Neural cell (in vitro differentiated cells): ENCODE data around the gene BIRC6. TPM values are rescaled to one million over a fixed set of nuclear protein-coding genes. Genes with fewer than 3 reads are reported as not detected.

Experiments
- H2AFZ ChIP-seq: fragments of 200-600, 300-800 bp; sonication (generic), shearing (Covaris generic); 2 replicates; pipeline ENCODE4 v1.6.0; 2014; ENCODE audit warnings: low read depth, mild to moderate bottlenecking, antibody characterized with exemption, low read length, moderate library complexity
- H3F3A ChIP-seq: fragments of 200-600 bp; shearing (Covaris generic); 2 replicates; pipeline ENCODE4 v1.6.1; 2016; ENCODE audit warnings: mild to moderate bottlenecking, moderate library complexity, mixed read lengths, antibody characterized with exemption, low read length; ENCODE audit not compliant: insufficient read depth, poor library complexity, severe bottlenecking
- H3K27ac ChIP-seq: fragments of 200-600, 300-800 bp; sonication (generic), shearing (Covaris generic); 2 replicates; pipeline ENCODE4 v1.5.1; 2014; ENCODE audit warnings: mild to moderate bottlenecking, low read length, moderate library complexity
- H3K27me3 ChIP-seq: fragments of 300-800, 200-600 bp; sonication (generic), shearing (Covaris generic); 2 replicates; pipeline ENCODE4 v1.6.0; 2014; ENCODE audit warnings: mild to moderate bottlenecking, low read depth, low read length, moderate library complexity; ENCODE audit not compliant: insufficient read depth
- H3K36me3 ChIP-seq: fragments of 300-800, 200-600 bp; sonication (generic), shearing (Covaris generic); 2 replicates; pipeline ENCODE4 v1.5.1; 2014; ENCODE audit warnings: mild to moderate bottlenecking, antibody characterized with exemption, low read length, moderate library complexity; ENCODE audit not compliant: insufficient read depth
- H3K4me2 ChIP-seq: fragments of 300-800, 200-600 bp; sonication (generic), shearing (Covaris generic); 2 replicates; pipeline ENCODE4 v1.6.0; 2014; ENCODE audit warnings: mild to moderate bottlenecking, low read length
- H3K4me3 ChIP-seq: fragments of 300-800, 200-600 bp; sonication (generic), shearing (Covaris generic); 2 replicates; pipeline ENCODE4 v1.5.1; 2014; ENCODE audit warnings: mild to moderate bottlenecking, low read length, moderate library complexity
- H3K79me2 ChIP-seq: fragments of 200-600 bp; shearing (Covaris generic); replicated peaks from 2 replicates; pipeline ENCODE4 v1.6.0; 2014; ENCODE audit warnings: mild to moderate bottlenecking, low read length, moderate library complexity; ENCODE audit not compliant: insufficient read depth
- H3K9ac ChIP-seq: fragments of 300-800, 200-600 bp; sonication (generic), shearing (Covaris generic); 2 replicates; pipeline ENCODE4 v1.6.1; 2016; ENCODE audit warnings: mild to moderate bottlenecking, low read length, mixed read lengths
- H3K9me2 ChIP-seq: fragments of 200-600 bp; shearing (Covaris generic); 2 replicates; pipeline ENCODE4 v1.6.1; 2016; ENCODE audit warnings: mild to moderate bottlenecking, low read length, mixed read lengths; ENCODE audit not compliant: insufficient read depth
- H3K9me3 ChIP-seq: fragments of 200-600, 300-800 bp; sonication (generic), shearing (Covaris generic); 2 replicates; pipeline ENCODE4 v1.6.1; 2016; ENCODE audit warnings: mild to moderate bottlenecking, mixed run types, low read length, moderate library complexity, mixed read lengths
- H4K20me1 ChIP-seq: fragments of 200-600 bp; shearing (Covaris generic); 2 replicates; pipeline ENCODE4 v1.6.1; 2016; ENCODE audit warnings: mild to moderate bottlenecking, mixed run types; ENCODE audit not compliant: insufficient read depth
- CTCF ChIP-seq: fragments of 450-650 bp; IDR thresholded peaks from 2 replicates; pipeline ENCODE4 v1.5.1; 2014; ENCODE audit warnings: antibody characterized with exemption, mild to moderate bottlenecking, moderate library complexity; ENCODE audit not compliant: poor library complexity, severe bottlenecking
- EP300 ChIP-seq: fragments of 450-650 bp; conservative IDR thresholded peaks from 2 replicates; pipeline ENCODE4 v1.6.1; 2014; ENCODE audit warnings: antibody characterized with exemption, mild to moderate bottlenecking, moderate library complexity; ENCODE audit not compliant: poor library complexity, severe bottlenecking
- EZH2 ChIP-seq: fragments of 200-600, 300-800 bp; shearing (Covaris generic), sonication (generic); IDR thresholded peaks from 2 replicates; pipeline ENCODE4 v1.6.1; 2014; ENCODE audit warnings: antibody characterized with exemption, low read length, borderline replicate concordance, mild to moderate bottlenecking; ENCODE audit not compliant: insufficient read depth, poor library complexity, severe bottlenecking
- MXI1 ChIP-seq: fragments of 450-650 bp; conservative IDR thresholded peaks from 2 replicates; pipeline ENCODE4 v1.6.1; 2014; ENCODE audit warnings: antibody characterized with exemption, mild to moderate bottlenecking; ENCODE audit not compliant: poor library complexity, severe bottlenecking
- POLR2AphosphoS5 ChIP-seq: IDR thresholded peaks from 2 replicates; pipeline ENCODE4 v1.6.1; 2012
- RAD21 ChIP-seq: fragments of 450-650 bp; conservative IDR thresholded peaks from 2 replicates; pipeline ENCODE4 v1.6.1; 2014; ENCODE audit warnings: antibody characterized with exemption, mild to moderate bottlenecking, moderate library complexity
- REST ChIP-seq: IDR thresholded peaks from 2 replicates; pipeline ENCODE4 v1.6.1; 2012; ENCODE audit warnings: borderline replicate concordance
- SMC3 ChIP-seq: fragments of 450-650 bp; conservative IDR thresholded peaks from 2 replicates; pipeline ENCODE4 v1.6.1; 2014; ENCODE audit warnings: antibody characterized with exemption, mild to moderate bottlenecking, moderate library complexity; ENCODE audit not compliant: poor library complexity
- TAF1 ChIP-seq: IDR thresholded peaks from 2 replicates; pipeline ENCODE4 v1.6.1; 2012; ENCODE audit warnings: low read depth
- polyA plus RNA-seq: library from polyadenylated mRNA; depleted of rRNA; stranded (reverse); fragments of >200 nt; gene quantifications from 2 replicates; pipeline ENCODE4 v1.2.3, GENCODE V29; 2014

BIRC6 gene
- polyA plus RNA-seq, 1 donor from 2014 or later = 109 TPM

- TF ChIP-seq EP300 (no peak), EZH2 (no peak), RAD21 (no peak), POLR2AphosphoS5 (no peak), SMC3 (no peak), TAF1 (no peak), MXI1 (no peak), CTCF (no peak), REST (no peak)
- Histone ChIP-seq H3K27me3 (no peaks in the 10 kb centered on the region), H3K27ac (no peak overlapping the region), H4K20me1 (no peaks in the 10 kb centered on the region), H3K36me3 (no peaks in the 10 kb centered on the region), H3K4me2 (no peak overlapping the region), H2AFZ (no peak overlapping the region), H3K9me2 (no peaks in the 10 kb centered on the region), H3K9ac (no peak overlapping the region), H3K9me3 (no peaks in the 10 kb centered on the region), H3F3A (no peaks in the 10 kb centered on the region), H3K79me2 (no peaks in the 10 kb centered on the region), H3K4me3 (no peak overlapping the region)
Measured at GRCh38 chr2:32622570-32623310, 265.9 kb downstream of the BIRC6 start.

GRCh38 chr2:32623311-32623706 lies 266.5 kb downstream of the BIRC6 start:
- TF ChIP-seq MXI1 (no peak), POLR2AphosphoS5 (no peak), RAD21 (no peak), EP300 (no peak), REST (no peak), SMC3 (no peak)
- H2AFZ ChIP-seq = no peak overlapping the region

More at GRCh38 chr2:32623311-32623706, 266.5 kb downstream of the BIRC6 start:
- no peaks in the 10 kb centered on the region for H3K9me2 ChIP-seq
- H3K36me3 ChIP-seq = no peaks in the 10 kb centered on the region
- H3K9me3 ChIP-seq = no peaks in the 10 kb centered on the region
- no peak overlapping the region for H3K4me2 ChIP-seq
- no peaks in the 10 kb centered on the region for H3K79me2 ChIP-seq
- no peak overlapping the region for H3K4me3 ChIP-seq
- H3K9ac ChIP-seq = no peak overlapping the region
- H3K27ac ChIP-seq = no peak overlapping the region
- H3K27me3 ChIP-seq = no peaks in the 10 kb centered on the region
- H3F3A ChIP-seq = no peaks in the 10 kb centered on the region
- H4K20me1 ChIP-seq = no peaks in the 10 kb centered on the region
